ENCODE data around the gene SERPINE1.
A peak's percentile ranks its signal among the peaks of the same experiment; 100 is the strongest.

The SERPINE1 gene

GRCh38 chr7:101172854-101173751 lies 46.2 kb downstream of the SERPINE1 start (continued):
- TF ChIP-seq ZNF48 (tag by site-specific recombination; IDR thresholded peaks at IDR 0.05) (no peak), SCRT2 (tag by site-specific recombination; IDR thresholded peaks at IDR 0.05) (no peak), ZBTB44 (tag by site-specific recombination; IDR thresholded peaks at IDR 0.05) (no peak), SALL2 (tag by site-specific recombination; IDR thresholded peaks at IDR 0.05; ENCODE audit: borderline replicate concordance) (no peak), ZNF626 (tag by site-specific recombination; IDR thresholded peaks at IDR 0.05) (no peak), KLF9 (tag by site-specific recombination; IDR thresholded peaks at IDR 0.05; ENCODE audit: low read depth) (peak; percentile 61), ZNF596 (tag by site-specific recombination; IDR thresholded peaks at IDR 0.05) (no peak), ZBTB20 (tag by site-specific recombination; IDR thresholded peaks at IDR 0.05) (peak; percentile 91), KLF8 (tag by site-specific recombination; IDR thresholded peaks at IDR 0.05) (peak; percentile 18; the same call in 1 of the 2 replicates), ZNF140 (tag by site-specific recombination; IDR thresholded peaks at IDR 0.05) (no peak), ZNF571 (tag by site-specific recombination; IDR thresholded peaks at IDR 0.05) (no peak), PRDM6 (tag by site-specific recombination; IDR thresholded peaks at IDR 0.05) (no peak), HIC1 (tag by site-specific recombination; IDR thresholded peaks at IDR 0.05) (peak; percentile 87), ZFHX2 (tag by site-specific recombination; conservative IDR thresholded peaks at IDR 0.05) (peak; percentile 86), ZNF624 (tag by site-specific recombination; IDR thresholded peaks at IDR 0.05) (no peak), BCL11B (tag by site-specific recombination; IDR thresholded peaks at IDR 0.05; ENCODE audit: low read depth) (no peak), ZNF639 (tag by site-specific recombination; IDR thresholded peaks at IDR 0.05) (no peak), ZNF335 (tag by site-specific recombination; conservative IDR thresholded peaks at IDR 0.05) (no peak), ZNF23 (tag by site-specific recombination; IDR thresholded peaks at IDR 0.05; ENCODE audit: borderline replicate concordance) (no peak), ZNF157 (tag by site-specific recombination; IDR thresholded peaks at IDR 0.05) (no peak), TRIM28 (IDR thresholded peaks at IDR 0.05; ENCODE audit: borderline replicate concordance, low read length) (no peak), SETDB1 (IDR thresholded peaks at IDR 0.05; ENCODE audit: insufficient read length, low read length) (no peak), YY2 (tag by site-specific recombination; IDR thresholded peaks at IDR 0.05) (no peak), ZNF174 (tag by site-specific recombination; IDR thresholded peaks at IDR 0.05) (no peak), ZNF280D (tag by site-specific recombination; IDR thresholded peaks at IDR 0.05) (no peak), ZNF211 (tag by site-specific recombination; IDR thresholded peaks at IDR 0.05; ENCODE audit: low read depth) (no peak), ZBTB1 (tag by site-specific recombination; IDR thresholded peaks at IDR 0.05) (no peak), ZNF324 (tag by site-specific recombination; IDR thresholded peaks at IDR 0.05) (no peak), HOXC10 (CRISPR knock-in tag; IDR thresholded peaks at IDR 0.05) (no peak), ZNF10 (tag by site-specific recombination; IDR thresholded peaks at IDR 0.05) (no peak; the same call in 1 of the 2 replicates), REPIN1 (tag by site-specific recombination; IDR thresholded peaks at IDR 0.05; ENCODE audit: low read depth) (no peak)

Data from HEK293 (cell line).